GM12878 (cell line): ENCODE measurements around the gene OR13H1. TPM values are rescaled to one million over a fixed set of nuclear protein-coding genes. Genes with fewer than 3 reads are reported as not detected.

Source experiments
- ATAC-seq: fragments of 200-7000 bp; cut with Tn5 transposase; 3 replicates; pipeline ENCODE4 v1.9.1; 2020; ENCODE audit warnings: mild to moderate bottlenecking, moderate library complexity
- BruUV-seq: library from RNA; stranded (reverse); fragments of 400-500 nt; replicated peaks from 2 replicates; lab custom pipeline; 2021; lab: Mats Ljungman, UMichigan
- CTCF ChIA-PET: fragments of 300-600 bp; sonication (Branson Sonifier 250); formaldehyde crosslinking; extraction: SDS; loops from one replicate; lab custom pipeline; 2021; ENCODE audit warnings: inconsistent platforms; lab: Yijun Ruan, JAX
- POLR2A ChIA-PET: fragments of 350-600 bp; formaldehyde crosslinking; extraction: SDS; loops from one replicate; lab custom pipeline; 2021; ENCODE audit warnings: inconsistent platforms; lab: Charles Lee
- RAD21 ChIA-PET: fragments of 300-600 bp; sonication (Branson Sonifier 250); formaldehyde crosslinking; loops from one replicate; lab custom pipeline; 2023; ENCODE audit warnings: antibody characterized with exemption; ENCODE audit not compliant: unreplicated experiment; lab: Charles Lee
- SMC1A ChIA-PET: fragments of 300-600 bp; sonication (Branson Sonifier 250); formaldehyde crosslinking; loops from one replicate; lab custom pipeline; 2023; ENCODE audit not compliant: unreplicated experiment, uncharacterized antibody; lab: Charles Lee
- DNase-seq: peaks from one replicate; pipeline ENCODE4 v3.0.0-alpha.2; 2011; ENCODE audit warnings: low read depth, low spot score
- FAIRE-seq: peaks from 3 replicates; lab custom pipeline; 2011; peaks lifted over from hg19 to GRCh38; lab: Jason Lieb, UNC
- H2AFZ ChIP-seq: 2 replicates; pipeline ENCODE4 v1.6.0; 2011; ENCODE audit warnings: low read depth, low read length, control low read depth; ENCODE audit not compliant: control insufficient read depth
- H3K27ac ChIP-seq: 2 replicates; pipeline ENCODE4 v1.5.1; 2011; ENCODE audit warnings: control low read depth; ENCODE audit not compliant: control insufficient read depth, insufficient read depth
- H3K27me3 ChIP-seq, 2 experiments: replicated peaks in 1 of 2; 2 replicates each; pipeline versions ENCODE4 v1.6.0 to v1.6.1; 2011; ENCODE audit warnings: low read length in 1 of 2; ENCODE audit not compliant: control insufficient read depth in 2 of 2, insufficient read depth in 2 of 2
- H3K36me3 ChIP-seq, 2 experiments: 2 replicates each; pipeline ENCODE4 v1.5.1; 2011; ENCODE audit warnings: low read length in 1 of 2; ENCODE audit not compliant: control insufficient read depth in 2 of 2, insufficient read depth in 2 of 2
- H3K4me1 ChIP-seq: 2 replicates; pipeline ENCODE4 v1.6.1; 2011; ENCODE audit warnings: mild to moderate bottlenecking, low read length, moderate library complexity, mixed read lengths; ENCODE audit not compliant: control insufficient read depth, insufficient read depth
- H3K4me2 ChIP-seq: 2 replicates; pipeline ENCODE4 v1.6.0; 2011; ENCODE audit warnings: control low read depth; ENCODE audit not compliant: control insufficient read depth, insufficient read depth
- H3K4me3 ChIP-seq: fragments of 200-600 bp; sonication (generic); 2 replicates; pipeline ENCODE4 v1.5.1; 2016
- H3K79me2 ChIP-seq: 2 replicates; pipeline ENCODE4 v1.6.0; 2011; ENCODE audit warnings: low read length; ENCODE audit not compliant: control insufficient read depth, insufficient read depth
- H3K9ac ChIP-seq: 2 replicates; pipeline ENCODE4 v1.8.0; 2011; ENCODE audit warnings: low read length, control low read depth, mixed read lengths; ENCODE audit not compliant: control insufficient read depth, insufficient read depth
- H3K9me3 ChIP-seq: replicated peaks from 3 replicates; pipeline ENCODE4 v1.5.1; 2011; ENCODE audit warnings: mild to moderate bottlenecking, low read length; ENCODE audit not compliant: control insufficient read depth, insufficient read depth
- H4K20me1 ChIP-seq: 2 replicates; pipeline ENCODE4 v1.6.0; 2011; ENCODE audit not compliant: control insufficient read depth, insufficient read depth
- BHLHE40 ChIP-seq, 2 experiments: fragments of 450-650 bp in 1 of 2; IDR thresholded peaks; 2 replicates each; pipeline ENCODE4 v1.6.1; 2011 to 2017; ENCODE audit warnings: low read depth in 2 of 2, borderline replicate concordance in 1 of 2, improper control_type of control experiment in 1 of 2, low read length in 1 of 2, mild to moderate bottlenecking in 1 of 2
- CBX3 ChIP-seq: fragments of 200-600 bp; sonication (generic); IDR thresholded peaks from 2 replicates; pipeline ENCODE4 v1.6.1; 2016; ENCODE audit warnings: low read depth, borderline replicate concordance
- EED ChIP-seq: sonication (generic); IDR thresholded peaks from 2 replicates; pipeline ENCODE4 v1.6.1; 2016; ENCODE audit warnings: antibody characterized with exemption, low read depth
- EGR1 ChIP-seq, 2 experiments: IDR thresholded peaks; 1 replicate in 1 of 2; 2 replicates in 1 of 2; pipeline ENCODE4 v1.6.1; 2011 to 2012; ENCODE audit warnings: low read depth in 2 of 2, low read length in 2 of 2, borderline replicate concordance in 1 of 2, mild to moderate bottlenecking in 1 of 2, moderate library complexity in 1 of 2
- HCFC1 ChIP-seq: fragments of 150-350 bp; IDR thresholded peaks from 2 replicates; pipeline ENCODE4 v1.6.1; 2014; ENCODE audit warnings: low read length
- IKZF2 ChIP-seq, 2 experiments: fragments of 450-650 bp; IDR thresholded peaks; 2 replicates each; pipeline ENCODE4 v1.6.1; 2017; ENCODE audit warnings: mild to moderate bottlenecking in 2 of 2, moderate library complexity in 2 of 2
- KLF5 ChIP-seq: fragments of 450-650 bp; IDR thresholded peaks from 2 replicates; pipeline ENCODE4 v1.6.1; 2014; ENCODE audit warnings: mild to moderate bottlenecking; ENCODE audit not compliant: partially characterized antibody
- NBN ChIP-seq: fragments of 450-650 bp; IDR thresholded peaks from 2 replicates; pipeline ENCODE4 v1.6.1; 2016
- POLR2AphosphoS5 ChIP-seq: IDR thresholded peaks from 2 replicates; pipeline ENCODE4 v1.6.1; 2011; ENCODE audit warnings: mild to moderate bottlenecking, low read length, inconsistent platforms
- WRNIP1 ChIP-seq: IDR thresholded peaks from 2 replicates; pipeline ENCODE4 v1.6.1; 2011; ENCODE audit warnings: low read depth, low read length, improper control_type of control experiment, borderline replicate concordance
- ZNF622 ChIP-seq: fragments of 450-650 bp; IDR thresholded peaks from 2 replicates; pipeline ENCODE4 v1.6.1; 2017; ENCODE audit warnings: mild to moderate bottlenecking, inconsistent platforms
- WGBS: methylation state at CpG from one replicate; pipeline ENCODE4 v1.1.6; 2016; ENCODE audit warnings: low lambda C conversion rate; ENCODE audit not compliant: insufficient replicate concordance, insufficient coverage; ENCODE audit errors: missing lambda C conversion rate; 5-methylcytosine and 5-hydroxymethylcytosine counted together
- in situ Hi-C: fragments of 300-500 bp; cut with MboI; formaldehyde crosslinking; loops from 9 replicates; pipeline ENCODE4 v1.14.3; 2018; ENCODE audit warnings: mixed read lengths
- intact Hi-C: fragments of 100-400 bp; cut with micrococcal nuclease; formaldehyde crosslinking; loops from one replicate; pipeline ENCODE4 v1.14.2; 2022; ENCODE audit not compliant: unreplicated experiment
- polyA plus RNA-seq, 11 experiments: library from polyadenylated mRNA; depleted of rRNA in 4 of 11; unstranded in 6 of 11; stranded (reverse) in 5 of 11; fragments of >200 nt; fragmentation: Nextera tagmentation in 4 of 11; fragmentation: Illumina TruSeq in 1 of 11; extraction: Ambion mirVana in 4 of 11; extraction: Trizol in 1 of 11; gene quantifications; 1 replicate in 1 of 11; 2 replicates in 10 of 11; pipeline versions ENCODE4 v1.2.1 to v1.2.3, GENCODE V29; 2011 to 2016; ENCODE audit warnings: inconsistent platforms in 2 of 11, missing spikeins in 2 of 11, low read depth in 1 of 11
- total RNA-seq, 4 experiments: library from RNA; depleted of rRNA in 3 of 4; stranded (reverse); fragments of >200 nt in 3 of 4; fragmentation: Illumina TruSeq in 1 of 4; extraction: Trizol in 1 of 4; gene quantifications; 2 replicates each; pipeline versions ENCODE4 v1.2.1 to v1.2.3, GENCODE V29; 2013 to 2021
- TF ChIP-seq, protein P1 (sequence below): IDR thresholded peaks from 2 replicates; pipeline ENCODE4 v1.6.1; 2012; ENCODE audit warnings: low read length, inconsistent platforms
- TF ChIP-seq, protein P2 (sequence below): fragments of 150-350 bp; IDR thresholded peaks from 2 replicates; pipeline ENCODE4 v1.6.1; 2016; ENCODE audit warnings: low read depth, low read length
- TF ChIP-seq, protein P3 (sequence below): IDR thresholded peaks from 2 replicates; pipeline ENCODE4 v1.6.1; 2011; ENCODE audit warnings: mild to moderate bottlenecking, low read depth, low read length, moderate library complexity; ENCODE audit not compliant: insufficient replicate concordance

The OR13H1 gene
- total and polyA plus RNA-seq, 10 of the 15 experiments (the other 5 are each of a cell fraction or from before 2014, with no cell fraction given), result not detected

DNA sequence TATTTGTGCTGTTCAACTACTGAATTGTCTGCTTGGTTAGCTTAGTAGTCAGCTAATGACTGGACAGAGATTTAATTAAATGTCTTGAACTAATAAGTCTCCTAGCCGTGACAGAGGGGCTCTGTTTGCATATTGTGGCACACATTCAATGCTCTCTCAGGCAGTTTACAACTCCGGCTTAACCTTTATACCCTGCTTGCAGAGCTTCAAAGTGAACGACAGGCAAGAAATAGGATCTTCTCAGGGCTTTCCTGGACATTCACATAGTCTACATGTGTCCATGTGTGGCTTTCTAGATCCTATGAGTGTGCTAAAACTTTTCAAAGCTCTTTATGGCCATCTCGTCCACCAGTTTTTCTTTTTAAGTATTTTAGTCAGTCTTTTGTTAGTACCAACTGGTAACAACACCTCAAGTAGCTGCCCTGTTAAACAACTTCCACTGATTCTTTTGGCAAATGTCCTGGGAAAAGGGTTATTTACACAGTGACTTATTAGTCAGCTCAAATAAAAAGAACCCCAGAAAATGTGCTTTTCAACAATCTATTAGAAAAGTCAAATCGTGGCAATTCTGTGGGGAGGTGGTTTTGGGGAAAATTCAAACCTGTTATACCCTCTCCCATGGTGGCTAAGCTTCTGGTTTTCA, 28.6 kb downstream of the OR13H1 start:
- Histone ChIP-seq H3K9me3 (no peaks in the 10 kb centered on the region), H3K79me2 (no peaks in the 10 kb centered on the region)
- RAD21 ChIA-PET, result no interaction called here
- POLR2A ChIA-PET, result no interaction called here
- TF ChIP-seq HCFC1 (no peak), CBX3 (no peak), EED (no peak), NBN (no peak), WRNIP1 (no peak), IKZF2 (IDR thresholded peaks at IDR 0.05) (no peak), EGR1 (IDR thresholded peaks at IDR 0.05; ENCODE audit: borderline replicate concordance in 1 of 2, low read depth in 2 of 2, low read length in 2 of 2) (no peak), POLR2AphosphoS5 (no peak), KLF5 (no peak), BHLHE40 (IDR thresholded peaks at IDR 0.05; ENCODE audit: borderline replicate concordance in 1 of 2, low read depth in 2 of 2, low read length in 1 of 2) (no peak), ZNF622 (no peak)
- TF ChIP-seq, protein P1, sequence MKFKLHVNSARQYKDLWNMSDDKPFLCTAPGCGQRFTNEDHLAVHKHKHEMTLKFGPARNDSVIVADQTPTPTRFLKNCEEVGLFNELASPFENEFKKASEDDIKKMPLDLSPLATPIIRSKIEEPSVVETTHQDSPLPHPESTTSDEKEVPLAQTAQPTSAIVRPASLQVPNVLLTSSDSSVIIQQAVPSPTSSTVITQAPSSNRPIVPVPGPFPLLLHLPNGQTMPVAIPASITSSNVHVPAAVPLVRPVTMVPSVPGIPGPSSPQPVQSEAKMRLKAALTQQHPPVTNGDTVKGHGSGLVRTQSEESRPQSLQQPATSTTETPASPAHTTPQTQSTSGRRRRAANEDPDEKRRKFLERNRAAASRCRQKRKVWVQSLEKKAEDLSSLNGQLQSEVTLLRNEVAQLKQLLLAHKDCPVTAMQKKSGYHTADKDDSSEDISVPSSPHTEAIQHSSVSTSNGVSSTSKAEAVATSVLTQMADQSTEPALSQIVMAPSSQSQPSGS, result no peak
- TF ChIP-seq, protein P2, sequence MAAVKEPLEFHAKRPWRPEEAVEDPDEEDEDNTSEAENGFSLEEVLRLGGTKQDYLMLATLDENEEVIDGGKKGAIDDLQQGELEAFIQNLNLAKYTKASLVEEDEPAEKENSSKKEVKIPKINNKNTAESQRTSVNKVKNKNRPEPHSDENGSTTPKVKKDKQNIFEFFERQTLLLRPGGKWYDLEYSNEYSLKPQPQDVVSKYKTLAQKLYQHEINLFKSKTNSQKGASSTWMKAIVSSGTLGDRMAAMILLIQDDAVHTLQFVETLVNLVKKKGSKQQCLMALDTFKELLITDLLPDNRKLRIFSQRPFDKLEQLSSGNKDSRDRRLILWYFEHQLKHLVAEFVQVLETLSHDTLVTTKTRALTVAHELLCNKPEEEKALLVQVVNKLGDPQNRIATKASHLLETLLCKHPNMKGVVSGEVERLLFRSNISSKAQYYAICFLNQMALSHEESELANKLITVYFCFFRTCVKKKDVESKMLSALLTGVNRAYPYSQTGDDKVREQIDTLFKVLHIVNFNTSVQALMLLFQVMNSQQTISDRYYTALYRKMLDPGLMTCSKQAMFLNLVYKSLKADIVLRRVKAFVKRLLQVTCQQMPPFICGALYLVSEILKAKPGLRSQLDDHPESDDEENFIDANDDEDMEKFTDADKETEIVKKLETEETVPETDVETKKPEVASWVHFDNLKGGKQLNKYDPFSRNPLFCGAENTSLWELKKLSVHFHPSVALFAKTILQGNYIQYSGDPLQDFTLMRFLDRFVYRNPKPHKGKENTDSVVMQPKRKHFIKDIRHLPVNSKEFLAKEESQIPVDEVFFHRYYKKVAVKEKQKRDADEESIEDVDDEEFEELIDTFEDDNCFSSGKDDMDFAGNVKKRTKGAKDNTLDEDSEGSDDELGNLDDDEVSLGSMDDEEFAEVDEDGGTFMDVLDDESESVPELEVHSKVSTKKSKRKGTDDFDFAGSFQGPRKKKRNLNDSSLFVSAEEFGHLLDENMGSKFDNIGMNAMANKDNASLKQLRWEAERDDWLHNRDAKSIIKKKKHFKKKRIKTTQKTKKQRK, result no peak
- TF ChIP-seq, protein P3, sequence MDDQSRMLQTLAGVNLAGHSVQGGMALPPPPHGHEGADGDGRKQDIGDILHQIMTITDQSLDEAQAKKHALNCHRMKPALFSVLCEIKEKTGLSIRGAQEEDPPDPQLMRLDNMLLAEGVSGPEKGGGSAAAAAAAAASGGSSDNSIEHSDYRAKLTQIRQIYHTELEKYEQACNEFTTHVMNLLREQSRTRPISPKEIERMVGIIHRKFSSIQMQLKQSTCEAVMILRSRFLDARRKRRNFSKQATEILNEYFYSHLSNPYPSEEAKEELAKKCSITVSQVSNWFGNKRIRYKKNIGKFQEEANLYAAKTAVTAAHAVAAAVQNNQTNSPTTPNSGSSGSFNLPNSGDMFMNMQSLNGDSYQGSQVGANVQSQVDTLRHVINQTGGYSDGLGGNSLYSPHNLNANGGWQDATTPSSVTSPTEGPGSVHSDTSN, result no peak
- TF ChIP-seq, all 136 proteins: peak for 0
- ATAC-seq (no peak), DNase-seq (no peak), FAIRE-seq (no peak)
- BruUV-seq, result no TSS peak
- Histone ChIP-seq H3K4me2 (no peak overlapping the region), H3K9ac (no peak overlapping the region), H3K4me3 (no peak overlapping the region), H3K27me3 (no peaks in the 10 kb centered on the region), H4K20me1 (no peaks in the 10 kb centered on the region), H3K4me1 (no peaks in the 10 kb centered on the region), H3K27ac (no peak overlapping the region), H3K36me3 (no peaks in the 10 kb centered on the region), H2AFZ (no peak overlapping the region)
- CTCF ChIA-PET, result no interaction called here
- 1% methylated on average over 5 of the region's 5 CpGs for WGBS
- in situ Hi-C loops (no loop called here), intact Hi-C loops (no loop called here)
- SMC1A ChIA-PET, result no interaction called here
